NCI-H2029 (cell line): ENCODE measurements around the gene SREBF1.
"Not testable (repeated sequence)": the region's sequence is repeated elsewhere in the genome, so short reads cannot be mapped to it uniquely, and the experiment has no call there.

Experiments
- DNase-seq: peaks from one replicate; lab custom pipeline; 2025; lab: John Stamatoyannopoulos, UW

Gene SREBF1

GRCh38 chr17:17812211-17813054 lies 24.4 kb downstream of the SREBF1 start:
- no peak for DNase-seq

DNA sequence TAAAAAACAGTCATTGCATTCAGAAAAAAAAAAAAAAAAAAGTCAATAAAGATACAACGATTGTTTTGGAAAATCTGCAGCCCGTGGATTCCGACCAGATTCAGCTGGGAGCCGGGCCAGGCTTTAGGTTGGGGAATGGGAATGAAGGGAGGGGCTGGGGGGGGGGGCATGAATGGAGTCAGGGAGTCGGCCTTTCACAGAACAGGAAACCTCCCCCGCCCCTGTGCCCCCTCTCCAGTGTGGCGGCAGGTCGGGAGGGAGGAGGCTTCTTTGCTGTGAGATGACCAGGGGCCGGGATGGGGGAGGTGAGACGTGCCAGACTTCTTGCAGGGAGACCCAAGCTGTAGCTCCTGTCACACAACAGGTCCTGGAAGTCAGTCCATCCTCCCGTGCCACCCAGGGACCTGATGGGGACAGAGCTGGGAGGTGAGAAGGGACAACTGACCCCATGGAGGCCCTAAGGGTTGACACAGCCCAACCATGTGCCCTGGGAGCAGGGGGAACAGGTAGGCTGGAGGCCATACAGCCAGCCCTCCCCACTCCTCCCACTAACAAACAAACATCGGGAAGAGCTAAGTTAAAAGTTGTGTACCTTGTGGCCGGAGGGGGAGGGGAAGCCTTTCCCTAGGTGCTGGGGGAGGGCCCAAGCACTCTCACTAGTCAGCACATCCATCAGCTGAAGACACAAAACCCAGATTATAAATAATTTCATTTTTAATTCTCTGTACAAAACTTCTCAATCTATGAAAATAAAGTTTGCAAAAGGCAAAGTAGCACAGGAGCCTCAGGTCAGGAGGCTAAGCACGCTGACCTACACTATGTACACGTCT lies 25.2 kb downstream of the SREBF1 start:
- DNase-seq: no peak

- DNase-seq: no peak
Measured at GRCh38 chr17:17810895-17811248, 25.9 kb downstream of the SREBF1 start.

DNA sequence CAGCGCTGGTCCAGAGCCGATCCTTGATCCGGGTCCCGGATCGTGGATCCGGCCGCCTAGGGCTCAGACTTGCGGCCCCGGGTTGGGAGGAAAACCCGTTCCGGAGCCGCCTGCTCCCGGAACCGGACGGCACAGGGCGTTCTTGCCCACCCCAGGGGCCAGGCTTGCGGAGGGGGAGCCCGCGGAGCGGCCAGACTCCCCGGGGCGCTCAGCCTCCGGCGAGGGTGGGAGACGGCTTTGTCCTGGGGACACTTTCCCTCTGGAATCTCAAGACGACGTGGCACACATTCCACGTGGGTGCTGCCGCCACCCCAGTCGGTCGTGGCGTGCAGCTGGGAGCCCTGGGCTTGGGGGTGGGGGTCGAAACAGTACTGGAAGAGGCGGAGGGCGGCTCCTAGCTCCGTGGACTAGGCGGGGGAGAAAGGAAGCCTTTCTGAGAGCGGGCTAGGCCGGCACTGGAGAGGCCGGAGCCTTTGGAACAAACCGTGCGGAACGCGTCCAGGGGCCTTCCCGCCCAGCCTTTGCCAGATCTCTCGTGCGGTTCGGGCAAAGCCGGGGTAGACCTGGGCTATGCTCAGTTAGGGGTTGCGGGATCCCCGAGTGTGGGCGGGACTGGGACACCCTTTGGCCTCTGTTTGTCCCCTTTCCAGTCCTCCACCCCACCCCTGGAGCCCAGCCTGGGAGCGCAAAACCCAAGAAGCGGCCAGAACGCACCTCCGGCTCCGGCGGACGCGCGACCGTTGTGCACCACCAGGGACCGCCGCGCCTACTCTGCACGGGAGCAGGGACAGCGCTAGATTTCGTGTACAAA lies 26.5 kb downstream of the SREBF1 start:
- no peak for DNase-seq

DNA sequence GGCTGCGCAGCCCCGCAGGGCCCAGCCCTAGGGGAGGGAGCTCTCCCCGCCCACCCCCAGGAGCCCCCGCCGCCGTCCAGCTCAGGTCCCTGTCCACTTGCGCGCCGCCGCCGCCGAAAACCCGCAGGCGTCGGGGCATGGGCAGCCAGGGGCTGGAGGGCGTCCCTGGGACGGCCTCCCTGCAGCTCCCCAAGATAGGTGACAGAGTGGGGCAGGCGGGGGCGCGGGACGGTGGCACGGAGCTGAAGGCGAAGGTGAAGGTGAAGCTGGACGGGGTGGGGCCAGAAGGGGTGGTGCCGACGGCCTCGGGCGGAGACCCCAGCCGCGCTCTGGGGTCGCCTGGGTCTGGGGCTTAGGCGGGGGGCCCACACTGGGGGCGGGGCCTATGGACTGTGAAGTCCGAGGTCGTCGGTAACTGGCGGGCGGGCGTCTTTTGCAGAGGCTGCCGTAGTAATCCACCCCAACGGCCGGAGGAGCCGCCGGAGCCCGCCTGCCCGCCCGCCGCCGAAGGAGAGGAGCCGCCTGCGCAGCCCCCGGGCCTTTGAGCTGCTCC lies 27.2 kb downstream of the SREBF1 start:
- no peak for DNase-seq

- DNase-seq: no peak
Measured at GRCh38 chr17:17808706-17809432, 27.9 kb downstream of the SREBF1 start.

DNA sequence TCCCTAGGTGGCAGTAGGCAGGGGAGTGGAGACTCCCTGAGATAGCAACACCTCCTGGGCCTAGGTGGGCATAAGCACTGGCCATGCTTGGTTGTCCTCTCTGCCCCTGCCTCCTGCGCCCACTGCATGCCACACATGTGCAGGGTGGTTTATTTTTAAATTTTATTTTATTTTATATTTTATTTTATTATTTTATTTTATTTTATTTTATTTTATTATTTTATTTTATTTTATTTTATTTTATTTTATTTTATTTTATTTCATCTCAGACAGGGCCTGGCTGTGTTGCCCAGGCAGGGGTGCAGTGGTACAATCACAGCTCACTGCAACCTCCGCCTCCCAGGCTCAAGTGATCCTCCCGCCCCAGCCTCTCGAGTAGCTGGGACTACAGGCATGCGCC lies 28.6 kb downstream of the SREBF1 start:
- DNase-seq: not testable (repeated sequence)

DNA sequence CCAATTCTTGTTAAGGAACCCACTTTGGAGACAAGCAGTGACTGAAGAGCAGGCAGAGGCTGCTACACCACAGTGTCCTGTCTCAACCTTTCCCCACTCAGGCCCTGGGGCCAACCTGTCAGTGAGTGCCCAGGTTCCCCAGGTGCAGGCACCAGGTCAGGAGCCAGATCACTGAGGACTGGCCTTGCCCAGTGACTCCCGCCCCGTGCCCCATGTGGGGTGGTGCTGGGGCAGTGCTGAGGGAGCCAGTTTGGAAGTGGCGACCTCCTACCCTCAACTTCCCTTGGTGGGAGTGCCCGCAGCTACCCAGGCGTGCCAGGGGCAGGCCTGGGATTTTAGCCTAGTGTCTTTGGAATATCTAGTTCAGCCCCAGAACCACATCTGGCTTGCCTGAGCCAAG lies 29.3 kb downstream of the SREBF1 start:
- no peak for DNase-seq

GRCh38 chr17:17806611-17807274 lies 30.0 kb downstream of the SREBF1 start:
- DNase-seq: no peak

DNA sequence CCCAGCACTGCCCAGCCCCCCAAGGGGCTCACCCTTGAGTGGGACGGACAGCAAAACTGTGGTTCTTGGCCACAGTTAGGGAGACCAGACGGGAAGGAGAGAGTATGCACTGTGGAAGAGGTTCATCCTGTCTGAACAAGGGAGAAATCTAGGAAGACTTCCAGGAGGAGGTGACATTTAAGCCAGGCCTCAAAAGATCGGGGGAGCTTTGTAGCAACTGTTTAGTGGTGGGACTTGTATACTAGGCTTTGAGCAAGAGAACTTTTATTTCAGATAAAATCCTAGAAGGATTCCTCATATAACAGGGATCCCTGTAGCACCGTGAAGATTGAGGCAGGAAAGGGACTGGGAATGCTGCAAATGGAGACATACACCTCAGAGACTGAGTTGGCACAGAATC lies 30.8 kb downstream of the SREBF1 start:
- no peak for DNase-seq

- no peak for DNase-seq
Measured at GRCh38 chr17:17805575-17805974, 31.2 kb downstream of the SREBF1 start.

DNA sequence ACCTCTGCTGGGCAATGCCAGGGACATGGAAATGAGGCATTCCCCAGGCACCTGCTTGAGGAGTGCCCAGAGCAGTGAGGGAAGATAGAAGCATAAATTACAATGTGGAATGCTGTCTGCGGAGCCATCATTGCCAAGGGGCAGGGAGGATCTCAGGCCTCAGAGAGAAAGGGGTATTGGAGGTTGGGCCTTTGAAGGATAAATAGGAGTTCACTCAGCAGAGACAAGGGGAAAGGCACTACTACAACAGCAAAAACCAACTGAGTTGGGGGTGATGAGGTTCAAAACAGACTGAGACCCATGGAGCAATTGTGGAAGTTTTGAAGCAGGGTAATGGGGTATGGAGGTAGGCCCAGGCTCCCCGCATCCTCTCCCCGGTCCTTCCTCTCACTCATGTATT lies 32.8 kb downstream of the SREBF1 start:
- no peak for DNase-seq

DNA sequence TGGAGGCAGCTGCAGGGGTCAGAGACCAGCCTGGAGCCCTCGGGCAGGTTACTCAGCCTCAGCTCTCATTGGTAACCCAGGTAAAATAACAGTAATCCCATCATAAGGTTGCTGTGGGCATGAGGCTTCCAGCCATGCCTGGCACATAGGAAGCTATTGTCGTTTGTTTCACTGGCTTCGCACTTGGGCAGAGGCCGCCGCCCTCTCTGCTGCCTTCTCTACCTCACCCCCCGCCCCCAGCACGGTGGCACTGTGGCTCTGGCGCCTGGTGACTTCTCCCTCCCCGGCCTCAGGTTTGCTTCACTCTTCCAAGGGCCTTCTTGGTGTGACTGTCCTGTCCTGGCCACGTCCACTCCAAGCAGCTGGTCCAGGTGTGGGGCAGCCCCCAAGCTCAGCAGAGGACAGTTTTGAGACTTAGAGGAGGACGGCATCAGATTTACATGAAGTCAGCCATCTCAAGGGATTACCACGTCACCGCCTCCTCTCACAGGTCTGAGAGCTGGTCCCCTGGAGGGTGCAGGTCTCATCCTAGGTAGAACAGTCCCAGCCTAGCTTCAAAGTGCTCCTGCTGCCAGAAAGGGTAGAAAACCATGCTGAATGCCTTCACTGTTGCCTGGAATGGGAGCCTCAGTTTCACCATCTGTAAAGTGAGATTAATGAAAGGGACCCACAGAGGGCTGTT lies 34.8 kb downstream of the SREBF1 start:
- DNase-seq: no peak

DNA sequence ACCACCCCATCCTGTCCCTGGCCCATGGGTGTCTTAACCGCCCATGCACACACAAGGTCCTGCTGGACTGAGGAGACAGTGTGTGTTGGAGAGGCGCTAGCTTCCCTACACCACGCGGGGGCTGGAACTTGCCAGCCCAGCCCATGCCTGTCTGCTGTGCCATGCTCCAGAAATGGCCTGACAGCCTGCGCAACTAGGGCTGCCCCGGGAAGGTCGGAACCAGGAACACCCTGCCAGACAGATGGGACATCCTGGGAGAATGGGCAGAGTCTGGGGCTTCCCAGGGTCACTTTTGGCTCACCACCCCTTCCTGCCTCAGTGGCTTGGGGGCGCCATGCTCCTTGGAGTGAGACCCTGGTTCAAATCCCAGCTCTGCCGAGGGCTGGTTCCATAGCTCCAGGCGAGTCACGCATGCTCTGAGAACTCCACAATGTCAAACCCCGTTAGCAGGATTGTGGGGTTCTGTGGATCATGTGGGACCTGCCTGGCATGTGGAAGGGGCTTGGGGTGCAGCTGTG lies 36.2 kb downstream of the SREBF1 start:
- no peak for DNase-seq

DNA sequence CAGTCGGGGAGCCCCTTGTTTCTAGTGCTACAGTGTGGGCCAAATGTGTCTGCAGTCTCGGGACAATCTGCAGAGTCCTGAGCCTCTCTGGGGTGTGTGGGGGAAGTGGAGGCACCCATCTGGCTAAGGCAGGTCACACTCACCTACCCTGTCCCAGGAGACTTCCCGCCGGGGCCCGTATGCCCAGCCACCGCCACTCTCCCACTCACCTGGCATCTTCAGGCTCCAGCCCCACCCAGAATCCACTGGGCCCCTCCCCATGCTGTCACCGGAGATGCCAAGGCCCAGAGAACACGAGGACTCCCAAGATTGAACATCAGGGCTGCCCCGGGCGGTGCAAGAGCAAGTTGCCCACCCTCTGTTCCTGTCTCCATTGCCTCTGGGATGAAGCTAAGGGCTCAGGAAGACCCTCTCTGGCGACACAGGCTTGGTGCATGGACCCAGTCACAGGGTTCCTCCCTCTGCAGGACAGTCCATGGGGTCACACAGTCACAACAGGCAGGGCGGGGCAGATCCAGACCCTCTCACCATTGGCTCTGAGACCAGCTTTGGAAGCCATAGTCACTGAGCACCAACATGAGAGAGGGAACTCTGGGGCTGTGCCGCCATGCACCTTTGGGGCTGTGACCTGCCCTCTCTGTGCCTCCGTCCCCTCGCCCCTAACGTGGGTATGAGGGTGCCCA lies 38.1 kb downstream of the SREBF1 start:
- DNase-seq: no peak

DNA sequence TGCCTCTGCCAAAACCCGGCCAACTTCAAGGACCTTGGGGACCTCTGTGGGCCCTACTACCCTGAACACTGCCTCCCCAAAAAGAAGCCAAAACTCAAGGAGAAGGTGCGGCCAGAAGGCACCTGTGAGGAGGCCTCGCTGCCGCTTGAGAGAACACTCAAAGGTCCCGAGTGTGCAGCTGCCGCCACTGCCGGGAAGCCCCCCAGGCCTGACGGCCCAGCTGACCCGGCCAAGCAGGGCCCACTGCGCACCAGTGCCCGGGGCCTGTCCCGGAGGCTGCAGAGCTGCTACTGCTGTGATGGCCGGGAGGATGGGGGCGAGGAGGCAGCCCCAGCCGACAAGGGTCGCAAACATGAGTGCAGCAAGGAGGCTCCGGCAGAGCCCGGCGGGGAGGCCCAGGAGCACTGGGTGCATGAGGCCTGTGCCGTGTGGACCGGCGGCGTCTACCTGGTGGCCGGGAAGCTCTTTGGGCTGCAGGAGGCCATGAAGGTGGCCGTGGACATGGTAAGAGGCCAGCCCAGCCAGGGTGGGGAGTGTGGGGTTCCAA lies 38.7 kb downstream of the SREBF1 start:
- no peak for DNase-seq

DNA sequence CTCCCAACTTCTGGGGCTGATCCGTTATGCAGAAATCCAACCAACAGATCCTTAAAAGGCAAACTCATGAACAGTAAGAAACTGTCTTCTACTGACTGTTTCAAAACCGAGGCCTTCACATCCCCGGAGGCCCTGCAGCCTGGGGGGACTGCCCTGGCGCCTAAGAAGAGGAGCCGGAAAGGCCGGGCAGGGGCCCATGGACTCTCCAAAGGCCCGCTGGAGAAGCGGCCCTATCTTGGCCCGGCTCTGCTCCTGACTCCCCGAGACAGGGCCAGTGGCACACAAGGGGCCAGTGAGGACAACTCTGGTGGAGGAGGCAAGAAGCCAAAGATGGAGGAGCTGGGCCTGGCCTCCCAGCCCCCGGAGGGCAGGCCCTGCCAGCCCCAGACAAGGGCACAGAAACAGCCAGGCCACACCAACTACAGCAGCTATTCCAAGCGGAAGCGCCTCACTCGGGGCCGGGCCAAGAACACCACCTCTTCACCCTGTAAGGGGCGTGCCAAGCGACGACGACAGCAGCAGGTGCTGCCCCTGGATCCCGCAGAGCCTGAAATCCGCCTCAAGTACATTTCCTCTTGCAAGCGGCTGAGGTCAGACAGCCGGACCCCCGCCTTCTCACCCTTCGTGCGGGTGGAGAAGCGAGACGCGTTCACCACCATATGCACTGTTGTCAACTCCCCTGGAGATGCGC lies 39.5 kb downstream of the SREBF1 start:
- no peak for DNase-seq

- DNase-seq: no peak
Measured at GRCh38 chr17:17796787-17797061, 40.1 kb downstream of the SREBF1 start.
